HCT116 (cell line): ENCODE measurements around the gene PDE7B. TPM values are rescaled to one million over a fixed set of nuclear protein-coding genes. Genes with fewer than 3 reads are reported as not detected.

ENCODE experiments used
- ATAC-seq: fragments of 200-7000 bp; cut with Tn5 transposase; 2 replicates; pipeline ENCODE4 v1.9.1; 2020; ENCODE audit warnings: mild to moderate bottlenecking, moderate library complexity
- BruUV-seq: library from RNA; stranded (reverse); fragments of 400-500 nt; replicated peaks from 2 replicates; lab custom pipeline; 2021; lab: Mats Ljungman, UMichigan
- CTCF ChIA-PET: fragments of 300-600 bp; sonication (Branson Sonifier 250); formaldehyde crosslinking; loops from one replicate; lab custom pipeline; 2021; ENCODE audit warnings: antibody characterized with exemption; lab: Charles Lee
- POLR2A ChIA-PET: fragments of 300-600, 350-600 bp; sonication (Branson Sonifier 250); formaldehyde crosslinking; loops from one replicate; lab custom pipeline; 2021; ENCODE audit warnings: antibody characterized with exemption; lab: Charles Lee
- RAD21 ChIA-PET, 2 experiments: fragments of 300-600 bp; sonication (Branson Sonifier 250); formaldehyde crosslinking; loops; one replicate each; lab custom pipeline; 2023; ENCODE audit warnings: low total read pairs in 2 of 2; ENCODE audit not compliant: uncharacterized antibody in 2 of 2, unreplicated experiment in 2 of 2, low non-redundant PET in 1 of 2; lab: Charles Lee
- DNase-seq: peaks from one replicate; pipeline ENCODE4 v3.0.0-alpha.2; 2010; ENCODE audit warnings: low read depth, low spot score
- H2AFZ ChIP-seq: fragments of 200-600 bp; shearing (Covaris generic), sonication (generic); 2 replicates; pipeline ENCODE4 v1.6.1; 2017; ENCODE audit warnings: low read depth, mixed run types, mixed read lengths, antibody characterized with exemption, low read length; ENCODE audit not compliant: poor library complexity, severe bottlenecking
- H3K27ac ChIP-seq: 2 replicates; pipeline ENCODE4 v1.5.1; 2012; ENCODE audit warnings: low read depth, low read length
- H3K27me3 ChIP-seq: fragments of 200-600 bp; sonication (generic); 2 replicates; pipeline ENCODE4 v1.6.1; 2016; ENCODE audit warnings: mixed run types, low read length, mixed read lengths; ENCODE audit not compliant: insufficient read depth
- H3K36me3 ChIP-seq, 2 experiments: fragments of 200-500 bp in 1 of 2; fragments of 200-600 bp in 1 of 2; sonication (Bioruptor generic) in 1 of 2; sonication (generic) in 1 of 2; 2 replicates each; pipeline versions ENCODE4 v1.5.1 to v1.6.1; 2014 to 2016; ENCODE audit warnings: low read length in 2 of 2, inconsistent platforms in 1 of 2, mixed read lengths in 1 of 2, mixed run types in 1 of 2; ENCODE audit not compliant: insufficient read depth in 2 of 2, control insufficient read depth in 1 of 2
- H3K4me1 ChIP-seq, 2 experiments: fragments of 200-600 bp in 1 of 2; sonication (generic) in 1 of 2; 2 replicates each; pipeline versions ENCODE4 v1.5.1 to v1.6.1; 2012 to 2017; ENCODE audit warnings: low read length in 2 of 2, inconsistent platforms in 1 of 2, mild to moderate bottlenecking in 1 of 2, mixed read lengths in 1 of 2, mixed run types in 1 of 2, moderate library complexity in 1 of 2; ENCODE audit not compliant: insufficient read depth in 2 of 2, control insufficient read depth in 1 of 2
- H3K4me2 ChIP-seq: fragments of 200-600 bp; sonication (generic); 2 replicates; pipeline ENCODE4 v1.6.1; 2017; ENCODE audit warnings: mixed run types, low read length, mixed read lengths
- H3K4me3 ChIP-seq, 2 experiments: fragments of 200-600 bp in 1 of 2; sonication (generic) in 1 of 2; replicated peaks in 1 of 2; 2 replicates each; pipeline ENCODE4 v1.5.1; 2011 to 2016; ENCODE audit warnings: low read length in 2 of 2, control low read depth in 1 of 2, low read depth in 1 of 2, mild to moderate bottlenecking in 1 of 2, mixed read lengths in 1 of 2, mixed run types in 1 of 2
- H3K79me2 ChIP-seq: fragments of 200-600 bp; sonication (generic); 2 replicates; pipeline ENCODE4 v1.6.1; 2017; ENCODE audit warnings: mild to moderate bottlenecking, mixed run types, low read length, moderate library complexity, mixed read lengths; ENCODE audit not compliant: insufficient read depth
- H3K9ac ChIP-seq: fragments of 200-600 bp; sonication (generic); 2 replicates; pipeline ENCODE4 v1.6.1; 2016; ENCODE audit warnings: low read length, mixed read lengths
- H3K9me2 ChIP-seq: fragments of 200-600 bp; sonication (generic), shearing (Covaris generic); 2 replicates; pipeline ENCODE4 v1.6.1; 2017; ENCODE audit warnings: mixed run types, mild to moderate bottlenecking, moderate library complexity; ENCODE audit not compliant: insufficient read depth
- H3K9me3 ChIP-seq, 2 experiments: fragments of 200-500 bp in 1 of 2; fragments of 200-600 bp in 1 of 2; sonication (Bioruptor generic) in 1 of 2; sonication (generic) in 1 of 2; 2 replicates each; pipeline ENCODE4 v1.6.1; 2014 to 2017; ENCODE audit warnings: low read length in 2 of 2, mixed read lengths in 2 of 2, inconsistent platforms in 1 of 2, low read depth in 1 of 2, mild to moderate bottlenecking in 1 of 2, mixed run types in 1 of 2, moderate library complexity in 1 of 2; ENCODE audit not compliant: control insufficient read depth in 1 of 2, insufficient read depth in 1 of 2
- H4K20me1 ChIP-seq: fragments of 200-600 bp; sonication (generic), shearing (Covaris generic); 2 replicates; pipeline ENCODE4 v1.6.1; 2017; ENCODE audit warnings: mixed run types, mild to moderate bottlenecking, moderate library complexity; ENCODE audit not compliant: insufficient read depth
- CBX3 ChIP-seq: IDR thresholded peaks from 2 replicates; pipeline ENCODE4 v1.6.1; 2012; ENCODE audit warnings: low read depth
- EGR1 ChIP-seq: IDR thresholded peaks from 2 replicates; pipeline ENCODE4 v1.6.1; 2012; ENCODE audit warnings: low read depth
- EZH2 ChIP-seq: fragments of 200-600 bp; sonication (generic); IDR thresholded peaks from 2 replicates; pipeline ENCODE4 v1.6.1; 2017; ENCODE audit warnings: antibody characterized with exemption, mixed run types
- FOSL1 ChIP-seq: IDR thresholded peaks from 2 replicates; pipeline ENCODE4 v1.6.1; 2012; ENCODE audit warnings: low read depth
- JUND ChIP-seq: IDR thresholded peaks from 2 replicates; pipeline ENCODE4 v1.6.1; 2012
- POLR2A ChIP-seq: IDR thresholded peaks from 2 replicates; pipeline ENCODE4 v1.7.0; 2011; ENCODE audit warnings: borderline replicate concordance; ENCODE audit not compliant: insufficient read depth, insufficient read length; ENCODE audit errors: extremely low read depth
- POLR2AphosphoS5 ChIP-seq: IDR thresholded peaks from 2 replicates; pipeline ENCODE4 v1.6.1; 2011; ENCODE audit warnings: mild to moderate bottlenecking, low read depth, low read length, moderate library complexity
- SP1 ChIP-seq: IDR thresholded peaks from 2 replicates; pipeline ENCODE4 v1.6.1; 2012; ENCODE audit warnings: low read depth
- TCF7L2 ChIP-seq: IDR thresholded peaks from 2 replicates; pipeline ENCODE4 v1.7.0; 2011; ENCODE audit warnings: borderline replicate concordance, inconsistent platforms; ENCODE audit not compliant: insufficient read depth, insufficient read length; ENCODE audit errors: extremely low read depth
- YY1 ChIP-seq: IDR thresholded peaks from 2 replicates; pipeline ENCODE4 v1.6.1; 2011; ENCODE audit warnings: low read length, low read depth, moderate library complexity, mild to moderate bottlenecking; ENCODE audit not compliant: insufficient replicate concordance; ENCODE audit errors: extremely low read depth
- ZFX ChIP-seq: fragments of 450-650 bp; IDR thresholded peaks from 2 replicates; pipeline ENCODE4 v1.6.1; 2017
- intact Hi-C: fragments of 100-400 bp; cut with micrococcal nuclease; formaldehyde crosslinking; loops from 2 replicates; pipeline ENCODE4 v1.10.0; 2022
- total RNA-seq: library from RNA; stranded (reverse); gene quantifications from one replicate; pipeline ENCODE4 v1.2.1, GENCODE V29; 2021; ENCODE audit not compliant: unreplicated experiment
- TF ChIP-seq, protein P1 (sequence below), 3 experiments: fragments of 200-600 bp in 1 of 3; sonication (generic) in 1 of 3; IDR thresholded peaks in 2 of 3; conservative IDR thresholded peaks in 1 of 3; 2 replicates each; pipeline ENCODE4 v1.5.1; 2012 to 2017; ENCODE audit warnings: low read depth in 2 of 3, low read length in 2 of 3, antibody characterized with exemption in 1 of 3, borderline replicate concordance in 1 of 3, control low read depth in 1 of 3, mild to moderate bottlenecking in 1 of 3, mixed read lengths in 1 of 3, mixed run types in 1 of 3, moderate library complexity in 1 of 3; ENCODE audit not compliant: insufficient read depth in 1 of 3
- TF ChIP-seq, protein P2 (sequence below): IDR thresholded peaks from 2 replicates; pipeline ENCODE4 v1.6.1; 2011; ENCODE audit warnings: mild to moderate bottlenecking, low read length, moderate library complexity; ENCODE audit not compliant: insufficient replicate concordance; ENCODE audit errors: extremely low read depth
- TF ChIP-seq, protein P3 (sequence below): IDR thresholded peaks from 2 replicates; pipeline ENCODE4 v1.6.1; 2012

PDE7B gene
- total RNA-seq, 1 experiment from 2014 or later: 0.61 TPM

GRCh38 chr6:135871878-135872277 lies 20.4 kb downstream of the PDE7B start (continued):
- TF ChIP-seq, protein P1, sequence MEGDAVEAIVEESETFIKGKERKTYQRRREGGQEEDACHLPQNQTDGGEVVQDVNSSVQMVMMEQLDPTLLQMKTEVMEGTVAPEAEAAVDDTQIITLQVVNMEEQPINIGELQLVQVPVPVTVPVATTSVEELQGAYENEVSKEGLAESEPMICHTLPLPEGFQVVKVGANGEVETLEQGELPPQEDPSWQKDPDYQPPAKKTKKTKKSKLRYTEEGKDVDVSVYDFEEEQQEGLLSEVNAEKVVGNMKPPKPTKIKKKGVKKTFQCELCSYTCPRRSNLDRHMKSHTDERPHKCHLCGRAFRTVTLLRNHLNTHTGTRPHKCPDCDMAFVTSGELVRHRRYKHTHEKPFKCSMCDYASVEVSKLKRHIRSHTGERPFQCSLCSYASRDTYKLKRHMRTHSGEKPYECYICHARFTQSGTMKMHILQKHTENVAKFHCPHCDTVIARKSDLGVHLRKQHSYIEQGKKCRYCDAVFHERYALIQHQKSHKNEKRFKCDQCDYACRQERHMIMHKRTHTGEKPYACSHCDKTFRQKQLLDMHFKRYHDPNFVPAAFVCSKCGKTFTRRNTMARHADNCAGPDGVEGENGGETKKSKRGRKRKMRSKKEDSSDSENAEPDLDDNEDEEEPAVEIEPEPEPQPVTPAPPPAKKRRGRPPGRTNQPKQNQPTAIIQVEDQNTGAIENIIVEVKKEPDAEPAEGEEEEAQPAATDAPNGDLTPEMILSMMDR (IDR thresholded peaks at IDR 0.05 in 2 of 3, conservative IDR thresholded peaks at IDR 0.05 in 1 of 3; ENCODE audit: borderline replicate concordance in 1 of 3, insufficient read depth in 1 of 3, low read depth in 2 of 3, low read length in 2 of 3): no peak
- TF ChIP-seq, all 23 proteins: peak for 0

GRCh38 chr6:135875446-135875845 lies 23.9 kb downstream of the PDE7B start:
- no peaks in the 10 kb centered on the region for H4K20me1 ChIP-seq
- no peaks in the 10 kb centered on the region for H3K9me3 ChIP-seq
- DNase-seq: no peak
- H3K27me3 ChIP-seq: no peaks in the 10 kb centered on the region
- no peak overlapping the region for H2AFZ ChIP-seq
- H3K9me2 ChIP-seq: no peaks in the 10 kb centered on the region
- no peak overlapping the region for H3K4me3 ChIP-seq
- POLR2A ChIA-PET: no interaction called here
- TF ChIP-seq POLR2A (no peak), CBX3 (no peak), POLR2AphosphoS5 (no peak), SP1 (no peak), ZFX (no peak), TCF7L2 (no peak), FOSL1 (no peak), JUND (no peak), YY1 (no peak), EGR1 (no peak), EZH2 (no peak)
- TF ChIP-seq, protein P2, sequence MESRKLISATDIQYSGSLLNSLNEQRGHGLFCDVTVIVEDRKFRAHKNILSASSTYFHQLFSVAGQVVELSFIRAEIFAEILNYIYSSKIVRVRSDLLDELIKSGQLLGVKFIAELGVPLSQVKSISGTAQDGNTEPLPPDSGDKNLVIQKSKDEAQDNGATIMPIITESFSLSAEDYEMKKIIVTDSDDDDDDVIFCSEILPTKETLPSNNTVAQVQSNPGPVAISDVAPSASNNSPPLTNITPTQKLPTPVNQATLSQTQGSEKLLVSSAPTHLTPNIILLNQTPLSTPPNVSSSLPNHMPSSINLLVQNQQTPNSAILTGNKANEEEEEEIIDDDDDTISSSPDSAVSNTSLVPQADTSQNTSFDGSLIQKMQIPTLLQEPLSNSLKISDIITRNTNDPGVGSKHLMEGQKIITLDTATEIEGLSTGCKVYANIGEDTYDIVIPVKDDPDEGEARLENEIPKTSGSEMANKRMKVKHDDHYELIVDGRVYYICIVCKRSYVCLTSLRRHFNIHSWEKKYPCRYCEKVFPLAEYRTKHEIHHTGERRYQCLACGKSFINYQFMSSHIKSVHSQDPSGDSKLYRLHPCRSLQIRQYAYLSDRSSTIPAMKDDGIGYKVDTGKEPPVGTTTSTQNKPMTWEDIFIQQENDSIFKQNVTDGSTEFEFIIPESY: no peak
- TF ChIP-seq, protein P3, sequence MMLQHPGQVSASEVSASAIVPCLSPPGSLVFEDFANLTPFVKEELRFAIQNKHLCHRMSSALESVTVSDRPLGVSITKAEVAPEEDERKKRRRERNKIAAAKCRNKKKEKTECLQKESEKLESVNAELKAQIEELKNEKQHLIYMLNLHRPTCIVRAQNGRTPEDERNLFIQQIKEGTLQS: no peak
- TF ChIP-seq, protein P1 (IDR thresholded peaks at IDR 0.05 in 2 of 3, conservative IDR thresholded peaks at IDR 0.05 in 1 of 3; ENCODE audit: borderline replicate concordance in 1 of 3, insufficient read depth in 1 of 3, low read depth in 2 of 3, low read length in 2 of 3): no peak
- TF ChIP-seq, all 23 proteins: peak for 0
- H3K9ac ChIP-seq: no peak overlapping the region
- no TSS peak for BruUV-seq
- intact Hi-C loops: no loop called here
- H3K36me3 ChIP-seq: no peaks in the 10 kb centered on the region
- no peak overlapping the region for H3K4me2 ChIP-seq
- no peaks in the 10 kb centered on the region for H3K4me1 ChIP-seq
- no peak overlapping the region for H3K27ac ChIP-seq
- ChIA-PET CTCF (interaction anchor here (0.9 kb wide), 1 partner anchor 34 kb away, joined by 3 read pairs; no protein-coding TSS in a partner anchor), RAD21 (no interaction called here)
- ATAC-seq: no peak
- no peaks in the 10 kb centered on the region for H3K79me2 ChIP-seq
